HEK293T (cell line): ENCODE measurements around the gene ADGRL3.

ENCODE experiments used
- CTCF ChIA-PET: fragments of 350-600 bp; formaldehyde crosslinking; extraction: SDS; loops from one replicate; lab custom pipeline; 2021; ENCODE audit warnings: antibody characterized with exemption, inconsistent platforms; lab: Yijun Ruan, JAX
- POLR2A ChIA-PET: fragments of 350-600 bp; formaldehyde crosslinking; extraction: SDS; loops from one replicate; lab custom pipeline; 2020; ENCODE audit warnings: antibody characterized with exemption, inconsistent platforms; lab: Yijun Ruan, JAX
- DNase-seq: peaks from one replicate; pipeline ENCODE4 v3.0.0; 2012; ENCODE audit warnings: mixed read lengths; ENCODE audit errors: extremely low spot score
- ARNT ChIP-seq: fragments of 450-650 bp; IDR thresholded peaks from 2 replicates; pipeline ENCODE4 v1.6.1; 2017; ENCODE audit warnings: mild to moderate bottlenecking
- BHLHE40 ChIP-seq: fragments of 450-650 bp; IDR thresholded peaks from 2 replicates; pipeline ENCODE4 v1.6.1; 2016; ENCODE audit warnings: mild to moderate bottlenecking, moderate library complexity, borderline replicate concordance
- CTBP1 ChIP-seq: fragments of 450-650 bp; IDR thresholded peaks from 2 replicates; pipeline ENCODE4 v1.6.1; 2016; ENCODE audit warnings: borderline replicate concordance
- ELF4 ChIP-seq: fragments of 450-650 bp; IDR thresholded peaks from 2 replicates; pipeline ENCODE4 v1.6.1; 2017; ENCODE audit warnings: antibody characterized with exemption
- FOXA1 ChIP-seq: fragments of 450-650 bp; IDR thresholded peaks from 2 replicates; pipeline ENCODE4 v1.6.1; 2016; ENCODE audit warnings: mild to moderate bottlenecking
- FOXK2 ChIP-seq: fragments of 450-650 bp; IDR thresholded peaks from 2 replicates; pipeline ENCODE4 v1.6.1; 2016; ENCODE audit warnings: mild to moderate bottlenecking
- FOXM1 ChIP-seq: fragments of 450-650 bp; IDR thresholded peaks from 2 replicates; pipeline ENCODE4 v1.6.1; 2017; ENCODE audit warnings: mild to moderate bottlenecking, borderline replicate concordance
- HDGF ChIP-seq: fragments of 450-650 bp; IDR thresholded peaks from 2 replicates; pipeline ENCODE4 v1.6.1; 2017; ENCODE audit warnings: antibody characterized with exemption, borderline replicate concordance
- L3MBTL2 ChIP-seq: fragments of 450-650 bp; conservative IDR thresholded peaks from 2 replicates; pipeline ENCODE4 v1.6.1; 2016; ENCODE audit warnings: mild to moderate bottlenecking
- LEF1 ChIP-seq: fragments of 450-650 bp; IDR thresholded peaks from 2 replicates; pipeline ENCODE4 v1.6.1; 2017; ENCODE audit warnings: mild to moderate bottlenecking, borderline replicate concordance
- NFRKB ChIP-seq: fragments of 450-650 bp; IDR thresholded peaks from 2 replicates; pipeline ENCODE4 v1.6.1; 2016; ENCODE audit warnings: mild to moderate bottlenecking, moderate library complexity
- PKNOX1 ChIP-seq: fragments of 450-650 bp; IDR thresholded peaks from 2 replicates; pipeline ENCODE4 v1.6.1; 2016
- SP1 ChIP-seq: fragments of 450-650 bp; IDR thresholded peaks from 2 replicates; pipeline ENCODE4 v1.6.1; 2017
- SUZ12 ChIP-seq: fragments of 450-650 bp; IDR thresholded peaks from 2 replicates; pipeline ENCODE4 v1.6.1; 2016; ENCODE audit warnings: mild to moderate bottlenecking
- TARDBP ChIP-seq: fragments of 450-650 bp; IDR thresholded peaks from 2 replicates; pipeline ENCODE4 v1.6.1; 2016
- ZNF384 ChIP-seq: fragments of 450-650 bp; IDR thresholded peaks from 2 replicates; pipeline ENCODE4 v1.6.1; 2016

Gene ADGRL3

DNA sequence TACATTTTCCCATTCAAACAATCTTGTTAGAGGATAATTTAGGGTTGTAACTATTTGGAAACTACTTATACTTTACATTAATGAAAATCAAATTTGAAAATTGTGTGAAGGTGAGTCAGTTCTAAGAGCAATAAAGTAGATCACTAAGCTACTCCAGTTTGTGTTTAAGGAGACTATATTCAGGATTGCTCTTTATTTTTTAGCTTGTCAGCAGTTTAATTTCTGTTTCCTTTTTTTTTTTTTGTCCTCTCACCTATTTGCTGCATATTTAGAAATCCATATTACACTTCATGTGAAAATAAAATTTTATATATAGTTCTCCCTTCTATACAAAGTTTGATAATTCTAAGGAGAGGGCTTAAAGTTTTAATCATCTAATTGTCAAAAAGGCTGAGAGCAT, 691.8 kb downstream of the ADGRL3 start:
- no peak for DNase-seq
- ChIA-PET CTCF (no interaction called here), POLR2A (no interaction called here)
- no peak for TF ChIP-seq FOXA1
- TF ChIP-seq SUZ12, result no peak
- TF ChIP-seq ARNT, result no peak
- TF ChIP-seq TARDBP, result no peak
- no peak for TF ChIP-seq SP1
- no peak for TF ChIP-seq CTBP1

- DNase-seq, result no peak
- CTCF ChIA-PET, result no interaction called here
- POLR2A ChIA-PET, result no interaction called here
- TF ChIP-seq PKNOX1 (no peak), NFRKB (no peak), ZNF384 (no peak), TARDBP (no peak), CTBP1 (no peak), SUZ12 (no peak), FOXK2 (no peak), ELF4 (no peak), HDGF (no peak), BHLHE40 (no peak), FOXA1 (no peak), L3MBTL2 (no peak), SP1 (no peak), FOXM1 (no peak), LEF1 (no peak), ARNT (no peak)
Measured at GRCh38 chr4:61896634-61897033, 696.5 kb downstream of the ADGRL3 start.

DNA sequence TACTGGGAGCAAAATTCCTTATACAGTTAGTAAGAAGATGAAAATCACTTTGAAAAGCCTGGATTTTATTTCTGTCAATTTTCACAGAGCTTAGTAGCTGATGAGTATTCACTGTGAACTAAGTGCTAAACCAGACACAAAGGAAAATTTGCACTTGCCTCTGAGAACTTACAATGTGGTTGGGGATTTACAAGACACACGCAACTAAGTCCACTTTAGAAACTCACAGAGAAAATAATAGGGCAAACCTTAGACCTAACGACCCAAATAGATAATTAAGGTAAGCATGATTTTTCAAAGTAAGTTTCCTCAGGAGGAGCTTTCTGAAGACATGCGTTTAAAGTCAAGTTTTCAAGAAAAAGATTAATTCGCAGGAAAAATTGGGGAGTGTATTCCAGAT, 708.9 kb downstream of the ADGRL3 start:
- DNase-seq, result no peak
- ChIA-PET POLR2A (no interaction called here), CTCF (no interaction called here)
- TF ChIP-seq LEF1, result no peak
- TF ChIP-seq ELF4, result no peak
- no peak for TF ChIP-seq CTBP1
- no peak for TF ChIP-seq L3MBTL2
- TF ChIP-seq SP1, result no peak
- no peak for TF ChIP-seq SUZ12
- TF ChIP-seq ARNT, result no peak
- no peak for TF ChIP-seq NFRKB
- no peak for TF ChIP-seq TARDBP
- no peak for TF ChIP-seq ZNF384
- TF ChIP-seq FOXM1, result no peak

GRCh38 chr4:61911313-61911756, 711.2 kb downstream of the ADGRL3 start:
- POLR2A ChIA-PET, result no interaction called here
- CTCF ChIA-PET, result no interaction called here
- no peak for DNase-seq

GRCh38 chr4:61913619-61914018, 713.5 kb downstream of the ADGRL3 start:
- POLR2A ChIA-PET, result no interaction called here
- no peak for DNase-seq
- no peak for TF ChIP-seq FOXM1
- TF ChIP-seq CTBP1, result no peak
- no peak for TF ChIP-seq SUZ12
- TF ChIP-seq PKNOX1, result no peak
- TF ChIP-seq ARNT, result no peak
- TF ChIP-seq ELF4, result no peak
- no peak for TF ChIP-seq L3MBTL2
- CTCF ChIA-PET, result interaction anchor here (0.5 kb wide), 1 partner anchor 1047 kb away, joined by 5 read pairs; no protein-coding TSS in a partner anchor

More at GRCh38 chr4:61911313-61911756, 711.2 kb downstream of the ADGRL3 start:
- no peak for TF ChIP-seq FOXM1
- TF ChIP-seq NFRKB, result no peak
- TF ChIP-seq TARDBP, result no peak
- TF ChIP-seq PKNOX1, result no peak
- TF ChIP-seq LEF1, result no peak
- no peak for TF ChIP-seq HDGF
- no peak for TF ChIP-seq L3MBTL2
- no peak for TF ChIP-seq SP1
- no peak for TF ChIP-seq ARNT
- TF ChIP-seq SUZ12, result no peak
- TF ChIP-seq BHLHE40, result no peak
- TF ChIP-seq FOXA1, result no peak
- no peak for TF ChIP-seq ELF4
- TF ChIP-seq CTBP1, result no peak
- no peak for TF ChIP-seq FOXK2
- TF ChIP-seq ZNF384, result no peak

GRCh38 chr4:61915501-61915900, 715.4 kb downstream of the ADGRL3 start:
- CTCF ChIA-PET, result no interaction called here

More at GRCh38 chr4:61915501-61915900, 715.4 kb downstream of the ADGRL3 start:
- POLR2A ChIA-PET, result no interaction called here
- TF ChIP-seq NFRKB, result no peak
- TF ChIP-seq FOXK2, result no peak
- TF ChIP-seq FOXA1, result no peak
- no peak for TF ChIP-seq FOXM1
- TF ChIP-seq CTBP1, result no peak
- TF ChIP-seq SP1, result no peak
- DNase-seq, result no peak
